ENCODE results near the gene ZFYVE27.
A peak's percentile ranks its signal among the peaks of the same experiment; 100 is the strongest.
"Not testable (repeated sequence)": the region's sequence is repeated elsewhere in the genome, so short reads cannot be mapped to it uniquely, and the experiment has no call there.

Gene ZFYVE27, protein sequence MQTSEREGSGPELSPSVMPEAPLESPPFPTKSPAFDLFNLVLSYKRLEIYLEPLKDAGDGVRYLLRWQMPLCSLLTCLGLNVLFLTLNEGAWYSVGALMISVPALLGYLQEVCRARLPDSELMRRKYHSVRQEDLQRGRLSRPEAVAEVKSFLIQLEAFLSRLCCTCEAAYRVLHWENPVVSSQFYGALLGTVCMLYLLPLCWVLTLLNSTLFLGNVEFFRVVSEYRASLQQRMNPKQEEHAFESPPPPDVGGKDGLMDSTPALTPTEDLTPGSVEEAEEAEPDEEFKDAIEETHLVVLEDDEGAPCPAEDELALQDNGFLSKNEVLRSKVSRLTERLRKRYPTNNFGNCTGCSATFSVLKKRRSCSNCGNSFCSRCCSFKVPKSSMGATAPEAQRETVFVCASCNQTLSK

DNA sequence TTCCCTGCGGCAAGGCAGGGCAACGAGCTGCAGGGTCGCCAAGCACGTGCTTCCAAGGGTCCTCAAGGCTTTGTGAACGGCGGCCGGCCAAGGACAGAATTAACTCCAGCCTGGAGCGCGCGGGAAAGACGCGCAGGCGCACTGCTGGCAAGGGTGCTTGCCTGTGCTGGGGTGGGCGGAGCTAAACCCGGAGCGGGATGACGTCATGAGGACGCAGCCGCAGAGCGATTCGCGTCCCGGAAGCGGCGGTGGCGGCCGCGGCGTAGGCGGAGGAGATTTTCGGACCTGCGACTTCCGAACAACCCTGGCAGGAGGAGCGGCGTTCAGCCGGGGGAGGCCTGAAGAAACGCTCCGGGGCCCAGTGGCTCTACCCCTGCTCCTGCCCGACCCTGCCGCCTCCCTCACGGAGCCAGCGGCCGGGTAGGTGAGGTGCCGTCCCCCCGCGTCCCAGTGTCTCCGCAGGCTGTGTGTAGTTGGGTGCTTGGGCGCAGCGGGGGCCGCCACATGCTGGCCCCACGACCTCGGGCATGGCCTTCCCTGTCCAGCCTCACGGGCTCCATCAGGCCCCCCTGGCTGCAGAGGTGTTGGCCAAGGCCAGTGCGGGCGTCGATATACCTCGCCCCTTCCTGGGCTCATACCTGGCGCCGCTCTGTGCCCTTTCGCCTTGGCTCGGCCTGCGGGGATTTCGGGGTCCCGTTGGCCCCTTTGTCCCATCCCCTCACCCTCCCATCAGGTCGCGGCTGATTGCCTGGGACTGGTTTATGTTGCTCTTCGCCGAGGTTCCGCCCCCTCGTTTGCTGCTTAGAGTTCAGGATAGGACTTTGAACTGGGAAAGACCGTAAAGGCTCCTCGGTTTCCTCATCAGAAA lies at the start of gene ZFYVE27:
Gene ZFYVE27, plus strand, starts transcription at position 227 of the 868 bp plus-strand sequence. CDS start 1,350 bp downstream, outside the sequence.
- Histone ChIP-seq H3K9me3 (ENCODE audit: control insufficient read depth in 2 of 2, low read length in 2 of 2) (no peaks in the 10 kb centered on the region), H3K36me3 (ENCODE audit: control insufficient read depth in 2 of 2, insufficient read depth in 2 of 2, low read length in 2 of 2) (peaks cover 16 to 26% of the 10 kb centered on the region in 2 donors), H3K4me3 (ENCODE audit: low read length in 2 of 2) (peak within 1 kb of the TSS; percentile 79 to 85), H3K27ac (ENCODE audit: low read depth in 2 of 2, low read length in 2 of 2) (peak within 1 kb of the TSS; percentile 97 to 98), H3K9ac (ENCODE audit: low read depth in 1 of 2, low read length in 2 of 2) (peak within 1 kb of the TSS; percentile 94 to 97), H3K4me1 (ENCODE audit: control insufficient read depth in 2 of 2, insufficient read depth in 2 of 2, low read length in 2 of 2) (peaks cover 14 to 15% of the 10 kb centered on the region in 2 donors), H3K27me3 (ENCODE audit: control insufficient read depth in 2 of 2, insufficient read depth in 2 of 2, low read length in 2 of 2) (no peaks in the 10 kb centered on the region)

DNA sequence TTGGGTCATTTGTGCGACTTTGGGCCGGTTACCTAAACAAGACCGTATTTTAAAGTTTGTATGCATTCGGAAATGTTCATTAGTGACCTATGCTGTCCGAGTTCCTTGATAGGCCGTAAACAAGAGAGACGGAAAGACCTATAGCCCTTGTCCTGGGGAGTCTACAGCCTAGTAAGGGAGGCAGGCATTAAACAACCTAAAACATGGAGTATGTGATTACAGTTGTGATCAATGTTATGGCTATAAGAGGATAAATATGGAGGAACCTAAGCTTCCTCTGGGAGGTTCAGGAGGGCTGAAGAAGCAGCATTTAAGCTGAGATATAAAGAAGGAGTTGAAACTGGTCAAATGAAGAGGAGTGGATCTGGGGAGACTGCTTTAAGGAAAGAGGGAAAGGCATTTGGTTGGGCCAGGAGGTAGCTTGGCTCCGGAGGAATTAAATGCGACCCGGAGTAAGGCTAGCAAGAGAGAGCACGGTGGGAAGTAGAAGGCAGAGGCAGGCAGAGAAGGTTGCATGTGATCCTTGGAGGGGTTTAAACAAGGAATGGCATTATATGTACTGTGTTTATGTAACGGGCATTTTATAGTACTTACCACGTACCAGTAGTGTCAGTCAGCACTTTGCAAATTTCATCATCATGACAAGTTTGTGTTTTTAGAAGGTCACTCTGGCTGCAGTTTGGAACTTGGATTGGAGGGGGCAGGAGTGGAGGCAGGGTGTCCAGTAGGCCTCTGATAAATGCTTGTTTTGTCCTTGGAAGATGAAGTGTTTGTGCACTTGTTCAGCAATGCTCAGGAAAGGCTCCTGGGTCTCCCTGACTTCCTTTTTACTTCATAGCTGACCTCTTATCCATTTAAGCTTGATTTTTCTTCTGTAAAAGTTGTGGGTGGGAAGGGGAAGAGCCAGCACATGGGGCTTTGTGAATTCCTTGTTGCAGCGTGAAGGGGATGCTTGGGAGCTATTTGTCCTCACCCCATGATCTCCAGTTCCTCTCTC lies 48.8 kb upstream of the ZFYVE27 start:
- H3K9ac ChIP-seq (ENCODE audit: low read depth in 1 of 2, low read length in 2 of 2) = peak overlapping the region; percentile 18 to 99
- peak overlapping the region; percentile 50 to 74 for H3K4me3 ChIP-seq (ENCODE audit: low read length in 2 of 2)

DNA sequence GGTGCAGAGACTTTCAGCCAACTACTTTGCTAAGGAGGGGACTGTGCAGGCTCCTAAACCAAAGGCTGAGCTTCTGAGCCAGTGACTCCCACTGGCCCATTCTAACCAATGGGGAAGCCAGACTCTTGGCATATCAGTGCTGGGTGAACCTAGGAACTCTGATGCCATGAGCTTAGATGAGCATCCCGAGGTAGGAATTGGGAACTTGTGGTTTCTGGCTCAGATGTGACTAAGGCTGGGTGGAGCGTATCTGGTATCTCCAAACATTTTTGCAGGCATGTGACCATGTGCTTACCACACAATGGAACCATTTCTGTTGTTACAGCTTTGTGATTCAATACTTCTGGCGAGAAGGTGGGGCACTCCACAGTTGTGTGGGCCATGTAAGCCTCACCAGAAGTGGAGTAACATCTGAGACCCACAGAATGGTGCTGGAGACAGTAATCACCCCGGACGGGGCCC lies 47.3 kb upstream of the ZFYVE27 start:
- no peak overlapping the region for H3K9ac ChIP-seq (ENCODE audit: low read depth in 1 of 2, low read length in 2 of 2)
- no peaks in the 10 kb centered on the region for H3K27me3 ChIP-seq (ENCODE audit: control insufficient read depth in 2 of 2, insufficient read depth in 2 of 2, low read length in 2 of 2)

More for the DNA sequence above, 48.8 kb upstream of the ZFYVE27 start:
- H3K9me3 ChIP-seq (ENCODE audit: control insufficient read depth in 2 of 2, low read length in 2 of 2) = no peaks in the 10 kb centered on the region
- H3K4me1 ChIP-seq (ENCODE audit: control insufficient read depth in 2 of 2, insufficient read depth in 2 of 2, low read length in 2 of 2) = peaks cover 25 to 38% of the 10 kb centered on the region in 2 donors
- H3K36me3 ChIP-seq (ENCODE audit: control insufficient read depth in 2 of 2, insufficient read depth in 2 of 2, low read length in 2 of 2) = no peaks in the 10 kb centered on the region
- H3K27me3 ChIP-seq (ENCODE audit: control insufficient read depth in 2 of 2, insufficient read depth in 2 of 2, low read length in 2 of 2) = no peaks in the 10 kb centered on the region
- H3K27ac ChIP-seq (ENCODE audit: low read depth in 2 of 2, low read length in 2 of 2) = peak overlapping the region; percentile 79 to 97

DNA sequence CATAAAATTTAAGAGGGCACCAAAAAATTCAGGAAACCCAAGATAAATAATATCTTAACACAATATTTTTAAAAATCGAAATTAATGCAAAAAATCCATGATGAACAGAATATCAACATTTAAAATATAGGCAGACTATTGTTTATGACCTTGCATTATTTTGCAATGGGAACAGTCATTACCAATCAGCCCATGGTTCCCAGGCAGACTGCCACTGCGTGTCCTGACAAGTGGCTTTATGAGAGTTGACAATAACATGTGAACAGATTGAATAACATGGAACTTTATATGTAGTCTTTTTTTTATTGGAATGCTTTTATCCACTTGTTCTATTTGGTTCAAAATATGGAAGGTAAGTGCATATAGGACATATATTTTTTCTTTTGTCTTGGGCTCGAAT lies 46.8 kb upstream of the ZFYVE27 start:
- Histone ChIP-seq H3K4me1 (ENCODE audit: control insufficient read depth in 2 of 2, insufficient read depth in 2 of 2, low read length in 2 of 2) (peaks cover 14 to 20% of the 10 kb centered on the region in 2 donors), H3K4me3 (ENCODE audit: low read length in 2 of 2) (no peak overlapping the region), H3K27me3 (ENCODE audit: control insufficient read depth in 2 of 2, insufficient read depth in 2 of 2, low read length in 2 of 2) (no peaks in the 10 kb centered on the region), H3K27ac (ENCODE audit: low read depth in 2 of 2, low read length in 2 of 2) (no peak overlapping the region), H3K36me3 (ENCODE audit: control insufficient read depth in 2 of 2, insufficient read depth in 2 of 2, low read length in 2 of 2) (no peaks in the 10 kb centered on the region), H3K9ac (ENCODE audit: low read depth in 1 of 2, low read length in 2 of 2) (no peak overlapping the region), H3K9me3 (ENCODE audit: control insufficient read depth in 2 of 2, low read length in 2 of 2) (no peaks in the 10 kb centered on the region)

More for the DNA sequence above, 47.3 kb upstream of the ZFYVE27 start:
- Histone ChIP-seq H3K36me3 (ENCODE audit: control insufficient read depth in 2 of 2, insufficient read depth in 2 of 2, low read length in 2 of 2) (no peaks in the 10 kb centered on the region), H3K9me3 (ENCODE audit: control insufficient read depth in 2 of 2, low read length in 2 of 2) (no peaks in the 10 kb centered on the region), H3K4me3 (ENCODE audit: low read length in 2 of 2) (no peak overlapping the region), H3K27ac (ENCODE audit: low read depth in 2 of 2, low read length in 2 of 2) (no peak overlapping the region), H3K4me1 (ENCODE audit: control insufficient read depth in 2 of 2, insufficient read depth in 2 of 2, low read length in 2 of 2) (peaks cover 17 to 26% of the 10 kb centered on the region in 2 donors)

DNA sequence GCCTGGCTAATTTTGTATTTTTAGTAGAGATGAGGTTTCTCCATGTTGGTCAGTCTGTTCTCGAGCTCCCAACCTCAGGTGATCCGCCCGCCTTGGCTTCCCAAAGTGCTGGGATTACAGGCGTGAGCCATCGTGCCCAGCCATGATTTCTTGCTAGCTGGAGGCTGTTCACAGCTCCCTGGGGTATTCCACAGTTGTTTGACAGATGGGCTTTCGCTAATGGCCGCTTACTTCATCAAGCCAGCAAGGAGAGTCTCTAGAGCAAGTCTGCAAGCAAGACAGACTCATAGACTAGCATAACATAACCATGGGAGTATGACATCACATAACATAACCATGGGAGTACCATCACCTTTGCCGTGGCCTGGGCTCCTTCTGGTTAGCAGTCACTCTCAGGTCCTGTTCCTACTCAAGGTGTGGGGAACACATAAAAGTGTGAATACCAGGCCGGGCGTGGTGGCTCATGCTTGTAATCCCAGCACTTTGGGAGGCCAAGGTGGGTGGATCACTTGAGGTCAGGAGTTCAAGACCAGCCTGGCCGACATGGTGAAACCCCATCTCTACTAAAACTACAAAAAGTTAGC lies 38.8 kb upstream of the ZFYVE27 start:
- H3K4me3 ChIP-seq (ENCODE audit: low read length in 2 of 2); H3K9me3 ChIP-seq (ENCODE audit: control insufficient read depth in 2 of 2, low read length in 2 of 2); H3K9ac ChIP-seq (ENCODE audit: low read depth in 1 of 2, low read length in 2 of 2); H3K36me3 ChIP-seq (ENCODE audit: control insufficient read depth in 2 of 2, insufficient read depth in 2 of 2, low read length in 2 of 2); H3K27me3 ChIP-seq (ENCODE audit: control insufficient read depth in 2 of 2, insufficient read depth in 2 of 2, low read length in 2 of 2); H3K4me1 ChIP-seq (ENCODE audit: control insufficient read depth in 2 of 2, insufficient read depth in 2 of 2, low read length in 2 of 2): not testable (repeated sequence)
- H3K27ac ChIP-seq (ENCODE audit: low read depth in 2 of 2, low read length in 2 of 2) = peak overlapping the region; percentile 34 to 47

DNA sequence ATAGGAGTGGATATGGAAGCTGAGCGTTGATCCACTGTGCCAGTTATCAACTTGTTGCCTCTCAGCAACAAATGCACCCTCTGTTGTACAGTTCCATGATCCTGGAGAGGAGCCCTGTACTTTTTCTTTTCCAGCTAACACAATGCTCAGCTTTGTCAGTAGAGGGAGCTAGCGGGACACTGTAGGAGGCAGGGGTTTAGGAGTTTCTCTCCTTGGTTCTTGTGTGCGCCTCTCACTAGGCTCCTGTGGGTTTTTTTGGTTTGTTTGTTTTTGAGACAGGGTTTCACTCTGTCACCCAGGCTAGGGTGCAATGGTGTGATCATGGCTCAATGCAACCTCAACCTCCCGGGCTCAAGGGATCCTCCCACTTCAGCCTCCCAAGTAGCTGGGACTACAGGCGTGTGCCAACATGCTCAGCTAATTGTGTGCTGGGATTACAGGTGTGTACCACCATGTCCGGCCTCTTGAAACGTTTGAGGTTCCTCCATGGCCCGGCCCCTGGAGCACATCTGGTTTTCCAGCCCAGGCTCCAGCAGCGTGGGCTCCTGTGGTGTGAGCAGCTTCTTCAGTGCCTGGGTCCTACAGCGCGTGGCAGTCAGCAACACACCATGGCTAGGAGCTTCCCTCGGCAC lies 35.4 kb upstream of the ZFYVE27 start:
- Histone ChIP-seq H3K9ac (ENCODE audit: low read depth in 1 of 2, low read length in 2 of 2) (no peak overlapping the region), H3K27ac (ENCODE audit: low read depth in 2 of 2, low read length in 2 of 2) (no peak overlapping the region), H3K4me1 (ENCODE audit: control insufficient read depth in 2 of 2, insufficient read depth in 2 of 2, low read length in 2 of 2) (peaks cover 0 to 4% of the 10 kb centered on the region in 2 donors), H3K36me3 (ENCODE audit: control insufficient read depth in 2 of 2, insufficient read depth in 2 of 2, low read length in 2 of 2) (no peaks in the 10 kb centered on the region), H3K4me3 (ENCODE audit: low read length in 2 of 2) (no peak overlapping the region), H3K27me3 (ENCODE audit: control insufficient read depth in 2 of 2, insufficient read depth in 2 of 2, low read length in 2 of 2) (no peaks in the 10 kb centered on the region), H3K9me3 (ENCODE audit: control insufficient read depth in 2 of 2, low read length in 2 of 2) (no peaks in the 10 kb centered on the region)

DNA sequence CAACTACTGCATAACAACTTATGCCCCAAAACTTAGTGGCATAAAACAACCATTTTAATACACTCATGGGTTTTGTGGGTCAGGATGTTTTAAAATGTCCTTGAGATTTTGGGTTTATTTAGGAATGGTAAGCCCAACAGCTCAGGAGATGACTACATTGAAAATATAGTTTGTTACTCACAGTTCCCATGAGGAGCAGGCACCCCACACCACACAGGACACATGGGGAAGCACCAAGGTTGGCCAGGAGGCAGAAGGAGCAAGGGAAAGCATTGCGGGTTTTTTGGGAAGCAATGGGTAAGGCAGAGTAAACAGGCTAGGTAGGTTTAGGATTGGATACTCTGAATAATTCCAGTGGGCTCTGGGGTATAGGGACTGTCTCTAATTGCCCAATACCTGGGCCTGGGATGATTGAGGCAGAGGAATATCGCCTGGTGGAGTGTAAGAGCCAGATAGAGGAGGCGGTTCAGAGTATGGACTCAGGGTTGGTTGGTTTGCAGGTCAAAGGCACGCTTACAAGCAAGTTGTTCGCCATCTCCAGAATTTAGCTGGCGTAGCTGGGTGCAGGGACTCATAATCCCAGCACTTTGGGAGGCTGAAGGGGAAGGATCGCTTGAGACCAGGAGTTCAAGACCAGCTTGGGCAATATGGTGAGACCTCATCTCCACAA lies 33.4 kb upstream of the ZFYVE27 start:
- H3K27me3 ChIP-seq (ENCODE audit: control insufficient read depth in 2 of 2, insufficient read depth in 2 of 2, low read length in 2 of 2) = no peaks in the 10 kb centered on the region
- H3K36me3 ChIP-seq (ENCODE audit: control insufficient read depth in 2 of 2, insufficient read depth in 2 of 2, low read length in 2 of 2) = no peaks in the 10 kb centered on the region
- no peak overlapping the region for H3K27ac ChIP-seq (ENCODE audit: low read depth in 2 of 2, low read length in 2 of 2)
- no peaks in the 10 kb centered on the region for H3K9me3 ChIP-seq (ENCODE audit: control insufficient read depth in 2 of 2, low read length in 2 of 2)
- no peak overlapping the region for H3K4me3 ChIP-seq (ENCODE audit: low read length in 2 of 2)
- no peak overlapping the region for H3K9ac ChIP-seq (ENCODE audit: low read depth in 1 of 2, low read length in 2 of 2)
- H3K4me1 ChIP-seq (ENCODE audit: control insufficient read depth in 2 of 2, insufficient read depth in 2 of 2, low read length in 2 of 2) = no peaks in the 10 kb centered on the region

DNA sequence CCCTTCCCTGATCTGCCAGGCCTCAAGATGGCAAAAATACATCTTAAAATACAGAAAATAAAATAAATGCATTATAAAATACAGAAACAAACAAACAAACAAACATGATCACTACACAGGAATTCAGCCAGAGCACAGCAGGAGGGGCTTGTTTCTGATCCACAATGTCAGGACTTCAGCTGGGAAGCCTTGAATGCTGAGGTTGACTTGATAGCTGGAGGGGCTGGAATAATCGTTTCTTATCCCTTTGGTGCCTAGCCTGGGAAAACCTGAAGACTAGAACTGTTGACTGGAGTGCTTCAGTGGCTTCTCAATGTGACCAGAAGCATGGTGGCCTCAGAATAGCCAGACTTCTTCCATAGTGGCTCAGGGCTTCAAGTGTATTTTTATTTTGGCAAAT lies 32.6 kb upstream of the ZFYVE27 start:
- H3K9me3 ChIP-seq (ENCODE audit: control insufficient read depth in 2 of 2, low read length in 2 of 2) = no peaks in the 10 kb centered on the region
- no peaks in the 10 kb centered on the region for H3K27me3 ChIP-seq (ENCODE audit: control insufficient read depth in 2 of 2, insufficient read depth in 2 of 2, low read length in 2 of 2)
- no peak overlapping the region for H3K27ac ChIP-seq (ENCODE audit: low read depth in 2 of 2, low read length in 2 of 2)
- H3K4me3 ChIP-seq (ENCODE audit: low read length in 2 of 2) = no peak overlapping the region
- H3K9ac ChIP-seq (ENCODE audit: low read depth in 1 of 2, low read length in 2 of 2) = no peak overlapping the region
- H3K4me1 ChIP-seq (ENCODE audit: control insufficient read depth in 2 of 2, insufficient read depth in 2 of 2, low read length in 2 of 2) = peaks cover under 1 to 4% of the 10 kb centered on the region in 2 donors
- no peaks in the 10 kb centered on the region for H3K36me3 ChIP-seq (ENCODE audit: control insufficient read depth in 2 of 2, insufficient read depth in 2 of 2, low read length in 2 of 2)

Measured in mucosa of rectum (tissue), 2 donors.